ENCODE data around the gene IFRD2.
"Not testable (repeated sequence)": the region's sequence is repeated elsewhere in the genome, so short reads cannot be mapped to it uniquely, and the experiment has no call there.

IFRD2 gene

GRCh38 chr3:50289130-50289529 lies 3.1 kb downstream of the IFRD2 start:
- no peak overlapping the region for H3K27ac ChIP-seq (ENCODE audit: low read depth, low read length)
- peaks cover 25% of the 10 kb centered on the region for H3K4me1 ChIP-seq (ENCODE audit: insufficient read depth, low read length)
- H3K9me3 ChIP-seq (ENCODE audit: low read length), result no peaks in the 10 kb centered on the region
- peaks cover 33% of the 10 kb centered on the region for H3K36me3 ChIP-seq (ENCODE audit: insufficient read depth, low read length)
- no peaks in the 10 kb centered on the region for H3K27me3 ChIP-seq (ENCODE audit: control insufficient read depth in 1 of 2, insufficient read depth in 2 of 2, low read length in 2 of 2)
- H3K9ac ChIP-seq (ENCODE audit: low read length), result no peak overlapping the region
- no peak overlapping the region for H3K4me3 ChIP-seq (ENCODE audit: low read depth in 1 of 2, low read length in 2 of 2)

- no peaks in the 10 kb centered on the region for H3K9me3 ChIP-seq (ENCODE audit: low read length)
- no peak overlapping the region for H3K4me3 ChIP-seq (ENCODE audit: low read depth in 1 of 2, low read length in 2 of 2)
- no peak overlapping the region for H3K9ac ChIP-seq (ENCODE audit: low read length)
- H3K27ac ChIP-seq (ENCODE audit: low read depth, low read length), result no peak overlapping the region
- H3K4me1 ChIP-seq (ENCODE audit: insufficient read depth, low read length), result peaks cover 24% of the 10 kb centered on the region
- H3K27me3 ChIP-seq (ENCODE audit: control insufficient read depth in 1 of 2, insufficient read depth in 2 of 2, low read length in 2 of 2), result no peaks in the 10 kb centered on the region
- peaks cover 33% of the 10 kb centered on the region for H3K36me3 ChIP-seq (ENCODE audit: insufficient read depth, low read length)
These were observed 3.7 kb downstream of the IFRD2 start for GRCh38 chr3:50288387-50289007.

GRCh38 chr3:50287262-50287661 lies 5.0 kb downstream of the IFRD2 start:
- Histone ChIP-seq H3K9ac (ENCODE audit: low read length) (no peak overlapping the region), H3K9me3 (ENCODE audit: low read length) (no peaks in the 10 kb centered on the region), H3K27me3 (ENCODE audit: control insufficient read depth in 1 of 2, insufficient read depth in 2 of 2, low read length in 2 of 2) (no peaks in the 10 kb centered on the region), H3K4me3 (ENCODE audit: low read depth in 1 of 2, low read length in 2 of 2) (no peak overlapping the region), H3K36me3 (ENCODE audit: insufficient read depth, low read length) (peaks cover 33% of the 10 kb centered on the region), H3K27ac (ENCODE audit: low read depth, low read length) (no peak overlapping the region), H3K4me1 (ENCODE audit: insufficient read depth, low read length) (peaks cover 14% of the 10 kb centered on the region)

- Histone ChIP-seq H3K9ac (ENCODE audit: low read length) (no peak overlapping the region), H3K9me3 (ENCODE audit: low read length) (no peaks in the 10 kb centered on the region), H3K27me3 (ENCODE audit: control insufficient read depth in 1 of 2, insufficient read depth in 2 of 2, low read length in 2 of 2) (no peaks in the 10 kb centered on the region), H3K36me3 (ENCODE audit: insufficient read depth, low read length) (peaks cover 33% of the 10 kb centered on the region), H3K27ac (ENCODE audit: low read depth, low read length) (no peak overlapping the region), H3K4me1 (ENCODE audit: insufficient read depth, low read length) (peaks cover 14% of the 10 kb centered on the region), H3K4me3 (ENCODE audit: low read depth in 1 of 2, low read length in 2 of 2) (no peak overlapping the region)
These were observed 5.7 kb downstream of the IFRD2 start for GRCh38 chr3:50286322-50287227.

DNA sequence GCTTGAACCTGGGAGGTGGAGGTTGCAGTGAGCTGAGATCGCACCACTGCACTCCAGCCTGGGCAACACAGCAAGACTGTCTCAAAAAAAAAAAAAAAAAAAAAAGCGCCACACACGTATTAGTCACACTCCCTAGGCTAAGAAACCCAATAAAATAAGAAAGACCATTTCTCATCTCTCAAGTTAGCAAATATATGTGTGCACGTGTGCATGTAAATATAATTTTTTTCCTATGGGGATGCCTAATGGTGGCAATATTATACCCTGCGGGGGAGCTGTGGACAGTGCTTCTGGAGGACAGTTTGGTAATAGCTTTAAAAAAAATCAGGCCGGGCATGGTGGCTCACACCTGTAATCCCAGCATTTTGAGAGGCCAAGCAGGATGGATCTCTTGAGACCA lies 8.1 kb downstream of the IFRD2 start:
- H3K9me3 ChIP-seq (ENCODE audit: low read length); H3K27ac ChIP-seq (ENCODE audit: low read depth, low read length): not testable (repeated sequence)

DNA sequence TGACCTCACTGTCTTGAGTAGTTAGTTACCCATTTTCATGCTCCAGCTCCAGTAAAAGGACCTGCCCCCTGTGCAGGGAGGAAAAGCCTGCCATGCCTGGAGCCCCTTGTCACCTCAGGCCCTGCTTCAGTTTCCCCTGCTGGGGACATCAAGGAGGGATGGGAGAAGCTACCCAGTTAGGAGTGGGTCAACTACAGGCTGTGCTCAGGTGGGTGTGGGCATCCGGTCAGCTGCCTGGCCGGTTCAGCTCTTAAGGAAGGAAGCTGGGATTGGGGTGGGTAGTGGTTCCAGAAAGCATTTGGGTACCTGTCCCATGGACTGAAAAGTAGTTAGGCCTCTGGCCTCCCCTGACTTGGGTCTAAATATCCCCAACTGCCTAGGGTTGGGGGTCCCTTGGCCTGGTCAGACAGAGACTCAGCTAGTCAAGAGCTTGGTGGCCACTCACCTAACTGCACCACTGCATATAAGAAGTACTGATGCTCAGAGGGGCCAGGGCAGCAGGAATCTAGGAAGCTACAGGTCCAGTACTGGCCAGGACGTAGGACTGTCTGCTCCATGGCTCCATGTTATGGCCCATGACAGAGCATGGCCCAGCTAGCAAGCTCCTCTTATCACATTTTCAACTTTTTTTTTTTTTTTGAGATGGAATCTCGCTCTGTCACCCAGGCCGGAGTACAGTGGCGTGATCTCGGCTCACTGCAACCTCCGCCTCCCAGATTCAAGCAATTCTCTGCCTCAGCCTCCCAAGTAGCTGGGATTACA lies 12.8 kb downstream of the IFRD2 start:
- H3K27ac ChIP-seq (ENCODE audit: low read depth, low read length), result no peak overlapping the region
- no peak overlapping the region for H3K4me3 ChIP-seq (ENCODE audit: low read depth in 1 of 2, low read length in 2 of 2)
- H3K4me1 ChIP-seq (ENCODE audit: insufficient read depth, low read length), result peaks cover 6% of the 10 kb centered on the region
- H3K36me3 ChIP-seq (ENCODE audit: insufficient read depth, low read length), result no peaks in the 10 kb centered on the region
- H3K27me3 ChIP-seq (ENCODE audit: control insufficient read depth in 1 of 2, insufficient read depth in 2 of 2, low read length in 2 of 2), result peaks cover 0 to 11% of the 10 kb centered on the region in 2 donors
- no peaks in the 10 kb centered on the region for H3K9me3 ChIP-seq (ENCODE audit: low read length)
- H3K9ac ChIP-seq (ENCODE audit: low read length), result no peak overlapping the region

More for the DNA sequence above, 8.1 kb downstream of the IFRD2 start:
- not testable (repeated sequence) for H3K9ac ChIP-seq (ENCODE audit: low read length); H3K4me1 ChIP-seq (ENCODE audit: insufficient read depth, low read length); H3K4me3 ChIP-seq (ENCODE audit: low read depth in 1 of 2, low read length in 2 of 2); H3K27me3 ChIP-seq (ENCODE audit: control insufficient read depth in 1 of 2, insufficient read depth in 2 of 2, low read length in 2 of 2)
- peaks cover 18% of the 10 kb centered on the region for H3K36me3 ChIP-seq (ENCODE audit: insufficient read depth, low read length)

- Histone ChIP-seq H3K4me1 (ENCODE audit: insufficient read depth, low read length) (peaks cover 6% of the 10 kb centered on the region), H3K9ac (ENCODE audit: low read length) (no peak within 1 kb of the TSS), H3K4me3 (ENCODE audit: low read depth in 1 of 2, low read length in 2 of 2) (no peak within 1 kb of the TSS), H3K27ac (ENCODE audit: low read depth, low read length) (no peak within 1 kb of the TSS), H3K27me3 (ENCODE audit: control insufficient read depth in 1 of 2, insufficient read depth in 2 of 2, low read length in 2 of 2) (peaks cover 0 to 11% of the 10 kb centered on the region in 2 donors), H3K9me3 (ENCODE audit: low read length) (no peaks in the 10 kb centered on the region), H3K36me3 (ENCODE audit: insufficient read depth, low read length) (no peaks in the 10 kb centered on the region)
These were observed 13.4 kb downstream of the IFRD2 start, which contains the start of gene LSMEM2 for GRCh38 chr3:50278880-50279224. TSS of gene LSMEM2 (plus strand) at chr3:50279087. CDS start at chr3:50279114, 27 bp downstream.

GRCh38 chr3:50278123-50278879 lies 13.9 kb downstream of the IFRD2 start:
- H3K9ac ChIP-seq (ENCODE audit: low read length), result no peak overlapping the region
- H3K4me3 ChIP-seq (ENCODE audit: low read depth in 1 of 2, low read length in 2 of 2), result no peak overlapping the region
- peaks cover 6% of the 10 kb centered on the region for H3K4me1 ChIP-seq (ENCODE audit: insufficient read depth, low read length)
- no peaks in the 10 kb centered on the region for H3K9me3 ChIP-seq (ENCODE audit: low read length)
- no peaks in the 10 kb centered on the region for H3K36me3 ChIP-seq (ENCODE audit: insufficient read depth, low read length)
- H3K27ac ChIP-seq (ENCODE audit: low read depth, low read length), result no peak overlapping the region
- H3K27me3 ChIP-seq (ENCODE audit: control insufficient read depth in 1 of 2, insufficient read depth in 2 of 2, low read length in 2 of 2), result peaks cover 0 to 11% of the 10 kb centered on the region in 2 donors

- peaks cover 0 to 11% of the 10 kb centered on the region in 2 donors for H3K27me3 ChIP-seq (ENCODE audit: control insufficient read depth in 1 of 2, insufficient read depth in 2 of 2, low read length in 2 of 2)
- H3K36me3 ChIP-seq (ENCODE audit: insufficient read depth, low read length), result no peaks in the 10 kb centered on the region
- H3K4me3 ChIP-seq (ENCODE audit: low read depth in 1 of 2, low read length in 2 of 2), result no peak overlapping the region
- peaks cover 9% of the 10 kb centered on the region for H3K4me1 ChIP-seq (ENCODE audit: insufficient read depth, low read length)
- H3K9ac ChIP-seq (ENCODE audit: low read length), result no peak overlapping the region
- no peaks in the 10 kb centered on the region for H3K9me3 ChIP-seq (ENCODE audit: low read length)
- no peak overlapping the region for H3K27ac ChIP-seq (ENCODE audit: low read depth, low read length)
These were observed 15.5 kb downstream of the IFRD2 start for GRCh38 chr3:50276762-50277101.

- Histone ChIP-seq H3K4me3 (ENCODE audit: low read depth in 1 of 2, low read length in 2 of 2) (no peak overlapping the region), H3K9me3 (ENCODE audit: low read length) (no peaks in the 10 kb centered on the region), H3K27ac (ENCODE audit: low read depth, low read length) (no peak overlapping the region), H3K4me1 (ENCODE audit: insufficient read depth, low read length) (peaks cover 9% of the 10 kb centered on the region), H3K9ac (ENCODE audit: low read length) (no peak overlapping the region), H3K36me3 (ENCODE audit: insufficient read depth, low read length) (peaks cover 4% of the 10 kb centered on the region), H3K27me3 (ENCODE audit: control insufficient read depth in 1 of 2, insufficient read depth in 2 of 2, low read length in 2 of 2) (peaks cover 0 to 11% of the 10 kb centered on the region in 2 donors)
These were observed 16.1 kb downstream of the IFRD2 start for GRCh38 chr3:50275996-50276761.

Measured in muscle layer of colon (tissue), 2 donors.